Ectodermal cell (in vitro differentiated cells): ENCODE measurements around the gene SRSF7.

Source experiments
- H3K27ac ChIP-seq: 2 replicates; pipeline ENCODE4 v1.7.0; 2013; ENCODE audit warnings: mild to moderate bottlenecking, low read depth, low read length; ENCODE audit not compliant: insufficient read depth, poor library complexity, severe bottlenecking
- H3K27me3 ChIP-seq: 2 replicates; pipeline ENCODE4 v1.7.0; 2013; ENCODE audit warnings: mild to moderate bottlenecking, low read length; ENCODE audit not compliant: insufficient read depth, control insufficient read depth, poor library complexity, severe bottlenecking
- H3K36me3 ChIP-seq: one replicate; pipeline ENCODE4 v1.7.0; 2013; ENCODE audit warnings: low read length; ENCODE audit not compliant: control insufficient read depth, insufficient read depth
- H3K4me1 ChIP-seq: one replicate; pipeline ENCODE4 v1.7.0; 2013; ENCODE audit warnings: low read length; ENCODE audit not compliant: control insufficient read depth, insufficient read depth
- H3K4me3 ChIP-seq: 2 replicates; pipeline ENCODE4 v1.7.0; 2013; ENCODE audit warnings: low read depth, low read length, control low read depth; ENCODE audit not compliant: insufficient read depth
- H3K9me3 ChIP-seq: 2 replicates; pipeline ENCODE4 v1.7.0; 2013; ENCODE audit warnings: mild to moderate bottlenecking, low read length, moderate library complexity; ENCODE audit not compliant: control insufficient read depth
- WGBS, 2 experiments: methylation state at CpG; one replicate each; pipeline ENCODE4 v1.1.7; 2013; ENCODE audit warnings: missing lambda C conversion rate in 2 of 2; 5-methylcytosine and 5-hydroxymethylcytosine counted together

Gene SRSF7

DNA sequence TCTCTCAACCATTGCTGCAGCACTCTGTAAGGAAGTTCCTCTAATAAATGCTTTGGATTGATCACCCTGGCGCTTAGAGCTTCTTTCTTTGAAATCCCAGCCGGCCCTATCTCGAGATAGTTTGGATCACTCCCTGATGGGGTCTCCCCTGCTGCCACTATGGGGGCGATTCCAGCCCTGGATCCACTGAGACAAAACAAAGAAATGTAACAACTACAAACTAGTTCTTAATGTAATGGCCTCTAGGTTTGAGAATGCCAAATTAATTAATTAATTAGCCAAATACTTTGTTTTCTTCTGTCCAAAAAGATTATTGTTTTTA is 15.2 kb downstream of the SRSF7 start:
- 70 to 78% methylated on average over 4 of the region's 4 CpGs for WGBS, 2 experiments
- Histone ChIP-seq H3K4me3 (no peak overlapping the region), H3K36me3 (peaks cover 12% of the 10 kb centered on the region), H3K27ac (no peak overlapping the region), H3K4me1 (no peaks in the 10 kb centered on the region), H3K27me3 (no peaks in the 10 kb centered on the region), H3K9me3 (no peaks in the 10 kb centered on the region)

DNA sequence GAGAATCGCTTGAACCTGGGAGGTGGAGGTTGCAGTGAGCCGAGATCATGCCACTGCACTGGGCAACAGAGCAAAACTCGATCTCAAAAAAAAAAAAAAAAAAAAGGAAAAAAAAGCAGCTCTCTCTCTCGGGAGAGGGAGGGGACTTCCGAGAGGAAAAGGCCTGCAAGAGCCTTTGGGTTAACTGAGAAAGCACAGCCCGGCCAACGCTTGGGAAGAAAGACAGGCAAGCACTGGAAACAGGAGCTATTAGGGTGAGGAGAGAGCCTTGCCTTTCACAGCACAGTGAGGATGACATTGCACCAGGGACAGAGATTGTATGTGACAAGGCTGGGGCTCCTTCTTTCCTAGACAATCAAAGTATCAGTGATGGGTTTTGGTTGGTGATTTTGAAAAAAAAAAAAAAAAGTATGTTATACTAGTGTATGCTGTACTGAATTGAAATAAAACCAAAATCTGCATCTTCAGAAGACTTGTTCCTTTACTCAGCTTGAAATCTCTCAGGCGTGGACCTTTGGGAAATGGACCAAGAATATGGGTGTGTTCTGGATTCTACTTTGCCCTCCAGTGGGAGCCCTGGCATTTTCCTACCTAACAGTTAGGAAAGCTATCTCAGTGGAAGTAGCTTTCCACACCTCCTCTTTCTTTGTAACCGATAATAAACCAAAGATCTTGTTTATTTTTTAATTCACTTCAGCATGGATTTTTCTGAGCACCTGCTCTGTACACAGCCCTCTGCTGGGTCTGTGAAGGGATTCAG is 16.7 kb downstream of the SRSF7 start:
- H3K4me3 ChIP-seq = no peak overlapping the region
- H3K36me3 ChIP-seq = peaks cover 9% of the 10 kb centered on the region
- no peaks in the 10 kb centered on the region for H3K9me3 ChIP-seq
- H3K4me1 ChIP-seq = no peaks in the 10 kb centered on the region
- H3K27ac ChIP-seq = no peak overlapping the region
- H3K27me3 ChIP-seq = no peaks in the 10 kb centered on the region
- WGBS, 2 experiments = 85 to 91% methylated on average over 9 of the region's 9 CpGs

DNA sequence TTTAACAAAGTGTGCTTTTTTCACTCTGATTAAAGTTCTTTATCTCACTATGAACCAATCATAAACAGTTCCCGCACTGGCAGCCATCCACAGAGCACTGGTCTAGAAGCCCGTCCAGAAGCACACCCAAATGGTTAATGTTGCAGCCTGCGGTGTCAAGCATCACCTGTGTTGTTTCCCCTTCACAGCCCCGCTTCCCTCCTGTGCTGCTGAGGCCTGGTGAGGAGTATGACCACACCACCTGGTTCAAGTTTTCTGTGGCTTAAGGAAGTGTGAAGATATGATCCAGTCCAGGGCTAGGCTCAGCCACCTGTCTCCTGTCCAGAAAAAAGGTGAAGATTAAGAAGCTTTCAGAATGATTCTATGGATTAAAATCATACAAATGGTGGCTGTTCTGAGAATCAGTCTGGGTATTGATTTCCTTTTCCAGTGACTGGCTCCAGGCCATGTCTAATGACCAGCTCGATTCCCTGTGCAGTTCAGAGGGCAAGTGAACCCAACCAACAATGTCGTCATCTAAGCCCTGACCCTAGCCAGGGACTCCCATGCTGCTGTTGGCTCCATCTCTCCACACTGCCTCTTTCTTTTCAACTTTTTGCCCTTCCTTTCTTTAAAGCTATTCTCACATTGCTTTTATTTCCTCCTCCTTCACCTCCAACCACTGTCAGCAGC is 17.7 kb downstream of the SRSF7 start:
- no peak overlapping the region for H3K4me3 ChIP-seq
- H3K9me3 ChIP-seq = no peaks in the 10 kb centered on the region
- H3K36me3 ChIP-seq = peaks cover 4% of the 10 kb centered on the region
- no peaks in the 10 kb centered on the region for H3K27me3 ChIP-seq
- no peaks in the 10 kb centered on the region for H3K4me1 ChIP-seq
- WGBS, 2 experiments = 93 to 96% methylated on average over 6 of the region's 6 CpGs
- no peak overlapping the region for H3K27ac ChIP-seq

DNA sequence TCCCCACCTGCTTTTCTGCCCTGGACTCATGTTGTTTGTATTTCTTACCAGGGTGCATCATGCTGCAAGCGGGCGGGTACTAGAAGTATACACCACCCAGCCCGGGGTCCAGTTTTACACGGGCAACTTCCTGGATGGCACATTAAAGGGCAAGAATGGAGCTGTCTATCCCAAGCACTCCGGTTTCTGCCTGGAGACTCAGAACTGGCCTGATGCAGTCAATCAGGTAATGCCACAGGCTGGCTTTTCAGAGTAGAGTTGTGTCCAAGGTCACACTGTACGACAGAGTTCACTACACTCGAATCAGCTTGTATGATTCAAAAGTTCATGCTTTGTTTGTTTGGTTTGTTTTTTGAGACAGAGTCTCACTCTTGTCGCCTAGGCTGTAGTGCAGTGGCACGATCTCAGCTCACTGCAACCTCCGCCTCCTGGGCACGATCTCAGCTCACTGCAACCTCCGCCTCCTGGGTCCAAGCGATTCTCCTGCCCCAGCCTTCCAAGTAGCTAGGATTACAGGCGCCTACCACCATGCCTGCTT is 19.4 kb downstream of the SRSF7 start:
- no peak overlapping the region for H3K4me3 ChIP-seq
- H3K36me3 ChIP-seq = no peaks in the 10 kb centered on the region
- 94 to 95% methylated on average over 14 of the region's 14 CpGs for WGBS, 2 experiments

GRCh38 chr2:38731090-38731489 is 20.1 kb downstream of the SRSF7 start:
- Histone ChIP-seq H3K36me3 (no peaks in the 10 kb centered on the region), H3K27me3 (no peaks in the 10 kb centered on the region), H3K9me3 (no peaks in the 10 kb centered on the region), H3K4me1 (no peaks in the 10 kb centered on the region), H3K27ac (no peak overlapping the region), H3K4me3 (no peak overlapping the region)
- 93 to 97% methylated on average over 7 of the region's 7 CpGs for WGBS, 2 experiments

More for the DNA sequence above, 19.4 kb downstream of the SRSF7 start:
- Histone ChIP-seq H3K27me3 (no peaks in the 10 kb centered on the region), H3K27ac (no peak overlapping the region), H3K4me1 (no peaks in the 10 kb centered on the region), H3K9me3 (no peaks in the 10 kb centered on the region)

DNA sequence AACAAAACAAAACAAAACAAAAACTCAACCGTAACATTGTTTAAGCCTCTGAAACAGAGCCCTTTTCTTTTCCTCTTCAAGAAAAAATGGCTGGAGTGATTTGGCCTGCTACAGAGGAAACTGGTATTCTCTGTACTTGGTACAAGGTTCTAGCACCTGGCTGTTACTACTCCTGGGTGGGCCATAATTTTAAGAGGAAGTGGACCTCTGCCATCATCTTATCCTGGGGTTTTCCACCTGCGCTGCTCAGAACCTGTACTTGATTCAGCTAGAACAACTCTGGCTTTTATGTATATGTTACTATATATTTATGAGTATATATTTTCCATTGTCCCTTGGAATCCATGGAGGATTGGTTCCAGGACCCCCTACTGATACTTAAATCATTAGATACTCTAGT is 22.5 kb downstream of the SRSF7 start:
- Histone ChIP-seq H3K27me3 (no peaks in the 10 kb centered on the region), H3K36me3 (no peaks in the 10 kb centered on the region), H3K9me3 (no peaks in the 10 kb centered on the region), H3K27ac (no peak overlapping the region), H3K4me1 (no peaks in the 10 kb centered on the region), H3K4me3 (no peak overlapping the region)
- WGBS, 2 experiments = 28 to 62% methylated on average over 2 of the region's 2 CpGs

DNA sequence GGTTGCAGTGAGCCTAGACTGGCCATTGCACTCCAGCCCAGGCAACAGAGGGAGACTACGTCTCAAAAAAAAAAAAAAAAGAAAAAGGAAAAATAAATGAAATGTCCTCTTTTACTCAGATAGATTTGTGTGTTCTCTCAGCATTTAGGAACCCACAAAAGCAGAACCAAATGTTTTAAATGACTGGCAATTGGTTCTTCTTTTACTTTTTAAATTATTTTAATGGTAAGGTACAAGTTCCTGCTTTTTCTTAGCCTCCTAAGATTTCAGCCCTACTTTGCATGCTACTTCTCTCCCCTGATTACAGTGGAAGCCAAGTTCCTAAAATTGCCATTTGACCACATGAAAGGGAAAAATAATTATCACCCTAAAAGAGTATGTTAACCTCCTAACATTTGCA is 23.5 kb downstream of the SRSF7 start:
- no peak overlapping the region for H3K4me3 ChIP-seq
- WGBS, 2 experiments = 92 to 100% methylated on average over 1 of the region's 1 CpG
- H3K27ac ChIP-seq = no peak overlapping the region
- no peaks in the 10 kb centered on the region for H3K4me1 ChIP-seq
- no peaks in the 10 kb centered on the region for H3K9me3 ChIP-seq
- no peaks in the 10 kb centered on the region for H3K36me3 ChIP-seq
- H3K27me3 ChIP-seq = no peaks in the 10 kb centered on the region

- Histone ChIP-seq H3K27me3 (no peaks in the 10 kb centered on the region), H3K4me1 (no peaks in the 10 kb centered on the region), H3K27ac (no peak overlapping the region), H3K4me3 (no peak overlapping the region), H3K36me3 (no peaks in the 10 kb centered on the region), H3K9me3 (no peaks in the 10 kb centered on the region)
- 89 to 94% methylated on average over 7 of the region's 7 CpGs for WGBS, 2 experiments
Observed at GRCh38 chr2:38723173-38723572, 28.0 kb downstream of the SRSF7 start.

- H3K27me3 ChIP-seq = no peaks in the 10 kb centered on the region
- H3K27ac ChIP-seq = no peak overlapping the region
- 92 to 93% methylated on average over 9 of the region's 9 CpGs for WGBS, 2 experiments
- H3K36me3 ChIP-seq = no peaks in the 10 kb centered on the region
- no peaks in the 10 kb centered on the region for H3K4me1 ChIP-seq
- no peaks in the 10 kb centered on the region for H3K9me3 ChIP-seq
- H3K4me3 ChIP-seq = no peak overlapping the region
Observed at GRCh38 chr2:38722271-38723061, 28.7 kb downstream of the SRSF7 start.

GRCh38 chr2:38720613-38721241 is 30.4 kb downstream of the SRSF7 start:
- H3K27ac ChIP-seq = no peak overlapping the region
- WGBS, 2 experiments = 91 to 93% methylated on average over 4 of the region's 4 CpGs
- no peak overlapping the region for H3K4me3 ChIP-seq
- no peaks in the 10 kb centered on the region for H3K4me1 ChIP-seq
- H3K9me3 ChIP-seq = no peaks in the 10 kb centered on the region
- no peaks in the 10 kb centered on the region for H3K36me3 ChIP-seq
- H3K27me3 ChIP-seq = no peaks in the 10 kb centered on the region
